Fibroblast of skin of left quadriceps (primary cell): ENCODE data around the gene TTC19.
"Not testable (repeated sequence)": the region's sequence is repeated elsewhere in the genome, so short reads cannot be mapped to it uniquely, and the experiment has no call there.

Experiments used
- DNase-seq, 2 experiments: peaks; one replicate each; pipeline ENCODE4 v3.0.0-alpha.2; 2013; ENCODE audit warnings: low read depth in 2 of 2

TTC19 gene

DNA sequence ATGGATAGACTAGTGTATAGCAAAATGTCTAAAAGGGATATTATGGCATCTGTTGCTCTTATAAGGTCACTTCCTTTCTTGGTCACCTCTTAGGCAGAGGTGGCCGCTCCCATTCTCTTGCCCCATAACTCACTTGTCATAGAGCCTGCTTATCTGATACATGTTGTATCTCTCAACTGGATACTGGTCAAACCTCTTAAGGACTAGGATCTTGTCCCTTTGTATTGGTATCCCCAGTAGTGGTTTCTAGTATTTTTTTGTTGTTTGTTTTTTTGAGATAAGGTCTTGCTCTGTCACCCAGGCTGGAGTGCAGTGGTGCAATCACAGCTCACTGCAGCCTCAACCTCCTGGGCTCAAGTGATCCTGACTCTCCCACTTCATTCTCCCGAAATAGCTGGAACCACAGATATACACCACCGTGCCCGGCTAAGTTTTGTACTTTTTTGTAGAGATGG lies 27.1 kb upstream of the TTC19 start:
- no peak for DNase-seq

DNA sequence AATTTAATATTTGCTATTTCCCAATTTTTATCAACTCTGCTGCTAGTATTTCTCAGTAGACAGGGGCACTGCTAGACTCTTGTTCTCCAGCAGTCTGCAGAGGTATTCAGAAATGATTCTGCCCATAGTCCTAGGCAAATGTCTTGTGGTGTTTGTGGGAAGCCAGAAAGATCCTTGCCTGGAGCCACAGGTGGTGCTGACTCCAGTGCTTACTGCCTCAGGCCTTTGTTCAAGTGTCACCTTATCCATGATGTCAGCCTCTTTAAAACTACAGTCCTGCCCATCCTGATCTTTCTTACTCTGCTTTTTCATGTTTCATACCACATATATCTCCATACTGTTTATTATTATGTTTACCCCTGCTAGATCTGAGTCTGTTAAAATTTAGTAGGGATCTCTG lies 26.6 kb upstream of the TTC19 start:
- DNase-seq: no peak

DNA sequence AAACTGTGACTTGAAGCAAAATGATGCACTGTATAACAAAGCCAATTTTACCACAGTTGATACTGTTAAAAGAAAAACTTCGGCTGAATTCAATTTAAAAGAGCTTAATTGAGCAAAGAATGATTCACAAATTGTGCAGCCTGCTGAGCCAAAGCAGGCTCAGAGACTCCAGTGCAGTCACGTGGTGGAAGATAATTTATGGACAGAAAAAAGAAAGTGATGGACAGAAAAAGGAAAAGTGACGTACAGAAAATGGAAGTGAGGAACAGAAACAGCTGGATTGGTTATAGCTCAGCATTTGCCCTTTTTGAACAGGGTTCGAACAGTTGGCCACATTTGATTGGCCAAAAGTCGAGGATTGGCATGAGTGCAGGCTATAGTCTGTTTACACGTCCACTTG lies 25.8 kb upstream of the TTC19 start:
- DNase-seq: no peak

DNA sequence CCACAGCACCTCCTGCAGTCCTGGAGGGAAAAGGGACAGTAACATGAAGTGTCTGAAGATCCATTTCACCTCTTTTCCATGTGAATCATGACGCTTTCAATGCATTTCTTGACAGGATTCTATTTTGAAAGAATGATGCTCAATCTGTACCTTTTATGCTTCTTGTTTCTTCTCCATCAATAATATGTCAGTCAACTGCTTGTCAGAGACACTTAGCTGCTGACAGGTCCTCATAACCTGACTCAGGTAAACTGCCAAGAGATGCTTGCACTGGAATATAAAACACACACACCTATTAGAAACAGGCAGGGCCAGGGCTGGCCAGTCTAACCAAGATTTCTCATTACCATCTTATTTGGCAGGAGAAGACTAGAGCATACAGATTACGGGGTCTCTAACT lies 21.7 kb upstream of the TTC19 start:
- DNase-seq: no peak

DNA sequence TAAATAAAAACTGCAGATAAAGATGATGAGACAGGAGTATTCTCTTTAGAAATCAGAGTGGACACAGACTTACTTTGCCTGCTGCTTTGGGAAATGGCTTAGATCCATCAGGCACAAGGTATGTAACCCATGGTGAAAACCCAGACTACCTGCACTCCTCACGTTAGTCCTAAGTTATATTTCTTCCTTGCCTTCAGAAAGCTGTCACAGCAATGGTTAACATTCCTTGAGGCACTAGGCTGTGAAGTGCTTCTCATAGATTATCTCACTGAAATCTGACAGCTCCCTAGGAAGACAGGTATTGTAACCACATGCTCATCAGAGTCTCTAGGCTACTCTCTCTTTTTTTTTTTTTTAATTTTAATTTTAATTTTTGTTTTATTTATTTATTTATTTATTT lies 21.0 kb upstream of the TTC19 start:
- DNase-seq: no peak

DNA sequence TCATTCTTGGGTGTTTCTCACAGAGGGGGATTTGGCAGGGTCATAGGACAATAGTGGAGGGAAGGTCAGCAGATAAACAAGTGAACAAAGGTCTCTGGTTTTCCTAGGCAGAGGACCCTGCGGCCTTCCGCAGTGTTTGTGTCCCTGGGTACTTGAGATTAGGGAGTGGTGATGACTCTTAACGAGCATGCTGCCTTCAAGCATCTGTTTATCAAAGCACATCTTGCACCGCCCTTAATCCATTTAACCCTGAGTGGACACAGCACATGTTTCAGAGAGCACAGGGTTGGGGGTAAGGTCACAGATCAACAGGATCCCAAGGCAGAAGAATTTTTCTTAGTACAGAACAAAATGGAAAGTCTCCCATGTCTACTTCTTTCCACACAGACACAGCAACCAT lies 20.6 kb upstream of the TTC19 start:
- not testable (repeated sequence) for DNase-seq

DNA sequence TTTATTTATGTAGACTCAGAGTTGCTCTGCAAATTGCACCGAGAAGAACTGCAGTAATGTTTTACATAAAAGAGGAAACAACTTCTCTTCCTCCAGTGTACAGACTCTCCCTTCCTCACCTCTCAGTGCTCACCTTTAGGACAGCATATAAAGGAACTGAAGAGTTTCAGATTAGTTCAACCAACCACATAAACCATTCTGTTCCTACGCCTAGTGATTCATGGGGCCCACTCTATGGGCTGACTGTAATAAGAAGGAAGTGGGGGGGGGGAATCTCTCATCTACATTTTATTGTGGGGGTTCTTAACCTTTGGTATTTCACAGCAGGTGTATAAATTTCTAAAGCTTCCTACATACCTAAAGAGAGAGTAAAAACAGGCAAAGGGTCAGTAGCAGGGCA lies 18.4 kb upstream of the TTC19 start:
- DNase-seq: no peak

DNA sequence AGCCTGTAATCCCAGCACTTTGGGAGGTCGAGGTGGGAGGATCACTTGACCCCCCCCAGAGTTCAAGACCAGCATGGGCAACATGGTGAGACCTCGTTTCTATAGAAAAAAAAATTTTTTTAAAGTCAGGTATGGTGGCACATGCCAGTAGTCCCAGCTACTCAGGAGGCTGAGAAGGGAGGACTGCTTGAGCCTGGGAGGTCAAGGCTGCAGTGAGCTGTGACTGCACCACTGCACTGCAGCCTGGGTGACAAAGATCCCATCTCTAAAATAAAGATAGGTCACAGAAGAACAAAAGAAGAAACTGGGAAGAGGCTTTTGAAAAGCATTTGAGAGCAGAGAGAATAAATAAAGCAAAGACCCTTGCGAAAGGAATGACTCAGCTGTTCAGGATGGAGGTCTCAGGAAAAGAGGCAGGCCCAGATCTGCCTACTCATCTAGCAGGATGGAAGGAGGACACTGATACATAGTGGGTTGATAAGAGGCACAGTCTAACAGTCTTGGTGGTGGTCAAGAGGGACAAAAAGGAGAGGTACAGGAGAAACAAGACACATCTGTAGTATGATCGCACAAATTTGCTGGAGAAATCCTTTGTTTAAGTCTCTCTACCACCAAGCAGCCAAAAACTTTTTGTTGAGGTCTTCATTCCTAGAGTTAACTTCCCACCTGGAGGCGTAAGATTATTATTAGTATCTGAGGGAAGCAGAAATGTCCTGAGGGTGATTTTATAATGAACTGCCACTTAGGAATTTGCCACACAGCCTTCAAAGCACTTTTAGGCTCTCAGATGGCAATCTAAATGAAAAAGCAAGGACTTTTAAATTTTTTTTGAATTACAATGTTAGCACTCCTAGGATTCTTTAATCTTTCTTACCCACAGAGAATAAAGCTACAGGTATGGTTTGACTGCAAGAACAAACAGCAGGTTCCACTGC lies 17.7 kb upstream of the TTC19 start:
- DNase-seq: peak in 1 of 2 experiments; percentile 17

DNA sequence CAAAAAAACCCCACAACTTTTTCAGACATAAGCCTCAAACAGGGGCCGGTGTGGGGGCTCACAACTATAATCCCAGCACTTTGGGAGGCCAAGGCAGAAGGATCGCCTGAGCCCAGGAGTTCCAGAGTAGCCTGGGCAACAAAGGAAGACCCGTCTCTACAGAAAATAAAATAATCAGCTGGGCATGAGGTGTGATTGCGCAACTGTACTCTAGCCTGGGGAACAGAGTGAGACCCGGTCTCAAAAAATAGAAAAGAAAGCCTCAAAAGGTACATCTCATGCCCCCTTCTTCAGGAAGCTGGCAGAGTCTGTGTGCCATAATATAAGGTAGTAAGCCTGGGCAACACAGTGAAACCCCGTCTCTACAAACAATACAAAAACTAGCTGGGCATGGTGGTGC lies 3.3 kb upstream of the TTC19 start:
- DNase-seq: no peak

DNA sequence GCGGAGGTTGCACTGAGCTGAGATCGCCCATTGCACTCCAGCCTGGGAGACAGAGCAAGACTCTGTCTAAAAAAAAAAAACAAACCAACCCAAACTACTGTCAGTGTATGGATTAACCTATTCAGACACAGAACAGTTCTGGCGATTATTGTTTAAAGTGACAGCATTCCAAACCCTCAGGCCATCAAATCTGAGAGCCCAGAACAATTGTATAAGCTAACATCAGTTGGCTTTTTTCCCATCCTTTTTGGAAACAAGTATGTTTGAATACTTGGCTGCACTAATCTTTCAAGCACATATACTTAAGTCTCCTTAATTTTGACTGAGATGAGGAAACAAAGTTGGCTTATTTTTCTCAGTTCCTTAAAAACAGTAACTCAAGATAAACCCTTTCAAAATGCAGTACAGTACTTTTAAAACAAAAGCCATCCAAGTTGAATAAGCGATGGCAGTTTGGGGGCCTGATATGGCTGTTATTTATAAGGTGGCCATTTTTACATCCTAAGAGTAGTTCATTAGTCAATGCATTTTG lies 1.5 kb upstream of the TTC19 start:
- DNase-seq: no peak

DNA sequence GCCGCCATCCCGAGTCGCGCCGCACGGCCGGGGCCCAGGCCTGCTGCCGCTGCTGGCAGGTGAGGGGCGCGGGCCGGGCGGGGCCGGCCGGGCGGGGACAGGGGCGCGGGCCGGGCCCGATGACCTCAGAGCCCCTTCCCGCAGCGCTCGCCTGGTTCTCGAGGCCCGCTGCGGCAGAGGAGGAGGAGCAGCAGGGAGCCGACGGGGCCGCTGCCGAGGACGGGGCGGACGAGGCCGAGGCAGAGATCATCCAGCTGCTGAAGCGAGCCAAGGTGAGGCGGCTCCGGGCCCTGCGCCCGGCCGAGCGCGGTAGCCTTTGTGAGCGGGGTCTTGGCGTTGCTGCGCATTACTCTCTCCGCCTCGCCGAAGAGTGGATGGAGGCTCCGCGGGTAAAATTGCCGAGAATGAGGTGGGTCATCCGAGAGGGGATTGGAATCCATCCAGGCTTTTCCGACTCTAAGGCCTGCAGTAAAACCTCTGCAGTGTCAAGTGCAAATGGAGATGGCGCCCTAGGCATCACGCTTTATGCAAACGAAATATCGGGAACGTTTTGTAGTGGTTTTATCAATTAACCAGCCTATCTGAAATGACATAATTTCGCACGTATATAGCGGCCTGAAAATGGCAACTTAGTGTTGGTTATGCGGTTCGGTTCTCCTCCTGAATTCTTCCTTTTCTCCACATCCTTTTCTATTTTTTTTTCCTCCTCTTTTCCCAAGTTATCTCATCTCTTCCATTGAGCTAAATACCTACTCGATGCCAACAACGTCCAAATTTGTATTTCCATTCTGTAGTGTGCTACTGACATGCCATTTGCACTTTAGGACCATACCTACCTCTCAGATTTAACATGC lies 577 bp downstream of the TTC19 start:
- DNase-seq: no peak

DNA sequence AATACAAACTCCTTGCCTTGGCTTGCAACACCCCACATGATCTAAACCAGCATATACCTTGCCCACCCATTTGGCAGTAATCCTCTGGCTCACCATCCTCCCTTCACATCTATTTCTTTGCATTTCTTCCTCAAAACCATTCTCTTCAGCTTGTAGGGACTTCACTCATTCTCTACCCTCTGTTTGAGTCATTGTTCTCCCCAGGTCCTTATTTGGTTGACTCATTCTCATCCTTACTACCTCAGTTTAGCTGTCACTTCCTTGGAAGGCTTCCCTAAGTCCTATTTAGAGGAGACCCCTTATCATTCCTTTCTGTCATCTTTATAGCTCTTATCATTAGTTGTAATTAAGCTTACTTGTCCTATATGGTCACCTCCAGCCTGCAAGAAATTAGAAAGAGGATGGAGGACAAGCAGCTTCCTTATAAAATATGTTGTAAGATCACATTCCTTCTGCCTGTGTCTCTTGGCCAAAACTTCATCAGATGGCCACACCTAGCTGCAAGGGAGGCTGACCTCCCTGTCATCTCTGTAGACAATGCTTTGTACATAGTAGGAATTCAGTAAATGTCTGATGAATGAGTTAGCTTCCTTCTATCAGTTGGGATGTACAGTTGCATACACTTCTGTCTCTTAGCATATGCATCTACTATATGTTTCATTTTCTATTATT lies 1.7 kb downstream of the TTC19 start:
- no peak for DNase-seq

DNA sequence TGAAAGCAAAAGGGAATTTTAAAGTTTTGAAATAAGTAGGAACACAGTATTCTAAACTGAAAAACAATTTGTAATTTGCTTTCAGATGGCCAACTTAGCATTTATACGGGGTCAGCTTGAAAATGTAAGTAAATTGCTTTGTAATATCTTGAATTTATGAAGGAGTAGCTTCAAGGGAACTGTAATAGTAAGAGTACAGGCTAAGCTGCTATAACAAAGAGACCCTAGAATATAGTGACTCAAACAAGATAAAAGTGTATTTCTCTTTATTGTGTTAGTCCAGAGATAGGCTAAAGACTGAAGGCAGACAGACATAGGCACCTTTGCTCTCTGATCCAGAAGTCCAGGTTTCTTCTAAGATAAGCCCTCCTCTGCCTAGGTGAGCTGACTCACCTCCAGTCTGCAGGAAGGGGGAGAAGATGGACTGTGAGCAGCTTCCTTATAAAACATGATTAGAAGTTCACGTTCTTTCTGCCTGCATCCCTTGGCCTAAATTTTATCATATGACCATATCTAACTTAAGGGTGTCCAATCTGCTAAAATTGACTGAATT lies 3.2 kb downstream of the TTC19 start:
- no peak for DNase-seq

DNA sequence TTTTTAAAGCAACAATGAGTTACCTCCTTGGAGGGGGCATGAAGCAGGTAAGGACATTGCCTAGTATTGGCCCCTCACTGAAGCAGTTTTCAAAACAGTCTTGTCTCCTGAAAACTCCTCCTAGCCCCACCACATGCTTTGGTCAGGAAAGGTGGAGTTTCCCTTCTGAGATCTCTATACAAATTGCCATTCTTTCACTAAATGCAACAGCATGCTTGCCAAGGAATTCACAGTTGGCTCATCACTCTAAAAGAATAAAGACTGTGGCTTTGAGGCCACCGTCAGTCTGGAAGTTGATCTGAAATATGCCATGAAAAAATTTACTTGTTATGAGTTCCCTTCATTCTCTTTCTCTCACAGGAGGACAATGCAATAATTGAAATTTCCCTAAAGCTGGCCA lies 4.2 kb downstream of the TTC19 start:
- no peak for DNase-seq

DNA sequence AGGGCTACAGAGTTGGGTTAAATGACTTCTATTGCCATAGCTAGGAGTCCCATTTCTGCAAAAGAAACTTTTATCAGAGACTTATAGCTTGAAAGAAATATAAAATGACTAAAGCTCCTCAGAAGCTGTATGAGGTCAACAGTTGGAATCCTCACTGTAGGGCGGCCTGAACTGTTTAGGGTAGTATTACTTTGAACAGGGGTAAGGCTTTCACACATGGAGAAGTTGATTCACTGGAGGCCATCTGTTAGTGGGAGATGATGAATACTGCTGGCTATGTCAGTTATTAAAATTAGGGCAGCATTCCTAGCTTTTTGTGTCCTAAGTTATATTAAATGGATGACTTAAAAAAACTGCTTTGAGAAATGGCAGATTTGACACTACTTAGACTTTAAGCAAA lies 6.0 kb downstream of the TTC19 start:
- DNase-seq: no peak

DNA sequence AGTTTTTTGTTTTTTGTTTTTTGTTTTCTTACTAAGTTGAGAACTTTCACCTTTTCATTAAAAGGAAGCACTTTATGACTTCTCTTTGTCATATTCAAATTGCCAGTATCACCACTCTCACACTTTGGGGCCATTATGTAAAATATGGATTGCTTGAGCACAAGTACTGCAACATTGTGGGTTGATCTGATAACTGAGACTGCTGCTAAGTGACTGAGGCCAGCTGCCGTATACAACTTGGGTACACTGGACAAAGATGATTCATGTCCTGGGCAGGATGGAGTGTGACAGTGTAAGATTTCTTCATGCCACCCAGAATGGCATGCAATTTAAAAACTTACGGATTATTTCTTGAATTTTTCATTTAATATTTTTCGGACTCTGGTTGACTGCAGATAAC lies 7.8 kb downstream of the TTC19 start:
- DNase-seq: no peak

DNA sequence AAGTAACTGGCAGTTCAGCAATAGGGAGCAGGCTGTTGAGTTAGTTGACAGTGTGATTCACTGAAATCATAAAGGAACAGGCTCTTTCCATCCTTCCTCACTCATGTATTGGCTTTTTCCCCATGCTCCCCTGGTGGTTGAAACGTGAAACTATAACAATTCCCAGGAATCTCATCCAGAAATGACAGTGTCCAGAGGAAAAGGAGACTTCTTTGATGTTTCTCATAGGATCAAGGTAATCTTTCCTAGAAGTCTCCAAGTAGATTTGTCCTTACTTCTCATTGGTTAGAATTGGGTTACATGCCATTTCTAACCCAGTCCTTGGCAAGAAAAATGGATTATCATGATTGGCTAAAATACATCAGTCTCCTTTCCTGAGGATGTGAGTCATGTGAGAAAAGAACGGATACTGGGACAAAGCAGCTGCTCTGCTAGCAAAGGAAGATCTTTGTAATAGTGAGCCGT lies 14.4 kb downstream of the TTC19 start:
- peak; percentile 39 to 41 for DNase-seq

DNA sequence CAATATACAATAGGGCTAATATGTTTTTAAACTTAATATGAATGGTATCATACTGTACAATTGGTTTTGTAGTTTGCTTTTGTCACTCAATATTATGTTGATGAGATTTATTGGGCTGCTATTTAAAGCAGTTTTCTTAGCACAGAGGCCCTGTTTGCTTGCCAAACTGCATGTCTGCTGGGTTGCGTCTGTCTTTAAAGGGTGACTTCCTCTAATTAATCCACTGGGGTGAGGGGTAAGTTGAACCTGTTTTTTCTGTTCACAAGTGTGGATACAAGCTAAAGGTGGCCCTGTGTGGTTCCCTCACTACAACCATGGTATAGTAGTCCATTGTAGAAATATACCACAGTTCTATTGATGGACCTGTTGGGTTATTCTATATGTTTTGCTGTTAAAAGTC lies 19.7 kb downstream of the TTC19 start:
- DNase-seq: no peak

DNA sequence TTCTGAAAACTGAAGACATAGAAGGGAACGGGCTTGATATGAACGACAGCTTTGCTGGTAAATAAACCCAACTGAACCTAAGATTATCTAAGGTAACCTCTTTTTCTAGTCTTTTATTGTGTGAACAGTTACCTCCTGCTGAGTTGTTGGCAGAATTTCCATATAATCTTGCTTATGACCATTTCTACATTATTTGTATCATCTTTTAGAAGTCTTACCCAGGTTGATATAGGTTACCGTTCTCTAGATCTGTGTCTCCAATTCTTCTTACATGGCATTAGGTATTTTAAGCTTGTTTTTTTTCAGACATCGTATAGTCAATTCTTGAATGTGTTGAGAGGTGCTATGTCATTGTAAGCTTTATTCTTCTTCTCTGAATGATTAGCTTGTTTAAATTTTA lies 24.3 kb downstream of the TTC19 start:
- DNase-seq: no peak

DNA sequence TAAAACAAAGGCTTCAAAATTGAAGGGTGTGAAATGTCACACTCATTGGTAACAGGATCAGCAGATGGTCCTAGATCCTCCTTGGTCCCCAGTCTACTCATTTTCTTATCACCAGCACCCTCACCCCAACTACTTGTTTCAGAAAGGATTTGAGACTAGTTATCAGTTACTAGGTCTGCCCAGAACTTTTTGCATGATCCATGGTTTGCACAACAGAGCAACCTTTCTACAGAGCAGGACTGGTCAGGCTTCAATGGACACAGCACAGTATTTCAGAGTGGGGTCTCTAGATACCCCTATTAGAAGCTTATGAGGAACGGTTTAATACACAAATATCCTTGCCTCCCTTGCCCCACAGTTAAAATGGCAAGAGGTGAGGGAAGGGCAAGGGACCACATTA lies 25.6 kb downstream of the TTC19 start:
- DNase-seq: no peak

DNA sequence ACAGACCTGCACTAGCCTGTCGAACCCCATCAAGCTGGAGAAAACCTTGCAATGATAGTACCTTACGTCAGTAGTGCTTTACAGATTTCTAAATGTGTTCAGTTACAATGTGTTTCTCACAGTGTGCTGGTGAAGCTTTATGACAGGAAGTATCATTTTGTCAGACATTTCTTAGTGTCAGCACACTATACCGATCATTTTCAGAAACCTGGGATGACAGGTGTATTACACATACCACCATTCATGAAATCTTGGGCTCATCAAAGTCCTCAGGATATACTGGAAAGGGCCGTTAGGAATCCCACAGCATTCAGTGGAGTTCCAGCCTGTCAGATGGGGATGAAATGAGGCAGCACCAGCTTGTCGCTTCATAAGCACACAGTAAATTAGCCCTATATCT lies 27.3 kb downstream of the TTC19 start:
- no peak for DNase-seq
